NCI-H748 treated with DMSO at 0.1 percent for 48 hours (cell line): ENCODE data around the gene ACTG2.

Experiments used
- DNase-seq: peaks from one replicate; lab custom pipeline; 2025; lab: John Stamatoyannopoulos, UW

Gene ACTG2

DNA sequence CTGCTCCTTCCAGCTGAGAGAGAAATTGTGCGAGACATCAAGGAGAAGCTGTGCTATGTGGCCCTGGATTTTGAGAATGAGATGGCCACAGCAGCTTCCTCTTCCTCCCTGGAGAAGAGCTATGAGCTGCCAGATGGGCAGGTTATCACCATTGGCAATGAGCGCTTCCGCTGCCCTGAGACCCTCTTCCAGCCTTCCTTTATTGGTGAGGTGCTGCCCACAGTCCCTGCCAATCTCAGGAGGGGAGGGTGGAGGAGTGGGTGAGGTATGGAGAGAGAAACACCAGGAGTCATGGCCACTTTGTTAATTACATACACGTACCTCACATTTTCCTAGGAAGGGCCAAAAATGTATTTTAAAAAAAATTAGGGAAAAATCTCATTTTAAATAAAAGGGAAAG, 21.9 kb downstream of the ACTG2 start:
- DNase-seq = no peak

DNA sequence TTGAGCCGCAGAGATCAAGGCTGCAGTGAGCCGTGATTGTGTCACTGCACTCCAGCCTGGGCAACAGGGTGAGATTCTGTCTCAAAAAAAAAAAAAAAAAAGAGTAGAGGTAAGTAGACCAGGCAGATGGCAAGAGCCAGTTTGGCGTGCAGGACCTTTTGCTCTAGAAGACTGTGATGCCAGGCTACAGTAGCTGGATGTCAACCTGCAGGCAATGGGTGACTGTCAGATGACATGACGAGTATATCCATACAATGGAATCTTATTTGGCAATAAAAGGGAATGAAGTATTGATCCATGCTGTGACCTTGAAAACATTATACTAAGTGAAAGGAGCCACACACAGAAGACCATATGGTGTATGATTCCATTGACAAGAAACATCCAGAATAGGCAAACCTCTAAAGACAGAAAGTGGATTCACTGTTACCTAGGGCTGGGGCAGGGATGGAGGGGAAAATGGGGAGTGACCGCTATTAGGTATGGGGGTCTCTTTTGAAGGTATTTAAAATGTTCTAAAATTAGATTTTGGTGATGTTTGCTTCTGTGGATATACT, 22.7 kb downstream of the ACTG2 start:
- DNase-seq = no peak

- no peak for DNase-seq
Measured at GRCh38 chr2:73916666-73917065, 23.9 kb downstream of the ACTG2 start.

DNA sequence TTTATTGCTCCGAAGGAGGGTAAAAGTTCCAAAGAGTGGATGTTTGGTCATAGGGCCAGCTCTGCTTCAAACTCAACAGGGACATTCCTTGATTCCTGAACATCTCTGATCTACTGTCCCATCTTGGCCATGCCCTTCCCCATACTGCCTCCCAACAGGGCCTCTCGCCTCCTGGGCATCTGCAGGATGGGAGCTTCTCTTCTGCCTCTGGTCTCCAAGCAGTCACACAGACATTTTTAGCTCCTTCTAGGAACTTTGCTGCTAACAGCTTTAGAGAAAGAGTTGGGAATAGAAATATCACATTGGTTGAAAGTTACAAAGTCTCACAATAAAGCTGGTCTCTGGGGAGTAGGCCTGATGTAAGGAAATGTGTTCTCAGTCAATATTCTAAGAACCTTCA, 24.5 kb downstream of the ACTG2 start:
- DNase-seq = no peak

- no peak for DNase-seq
Measured at GRCh38 chr2:73917696-73918207, 24.9 kb downstream of the ACTG2 start.

DNA sequence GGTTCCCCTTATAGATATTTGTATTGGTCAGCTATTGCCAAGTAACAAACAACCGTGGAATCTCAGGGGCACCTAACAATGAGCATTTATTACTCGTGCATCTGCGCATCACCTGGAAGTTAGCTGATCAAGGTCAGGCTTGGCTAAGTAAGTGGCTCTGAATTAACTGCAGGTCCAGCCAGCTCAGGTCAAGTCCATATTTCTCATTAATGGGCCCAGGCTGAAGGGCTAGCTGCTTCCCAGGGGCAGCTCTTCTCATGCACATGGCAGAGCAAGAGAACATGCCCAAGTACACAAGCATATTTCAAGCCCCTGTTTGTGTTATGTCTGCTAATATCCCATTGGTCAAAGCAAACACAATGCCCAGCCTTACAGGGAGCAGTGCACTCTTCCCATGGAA, 26.0 kb downstream of the ACTG2 start:
- no peak for DNase-seq

GRCh38 chr2:73919596-73920228, 26.9 kb downstream of the ACTG2 start:
- DNase-seq = no peak

- no peak for DNase-seq
Measured at GRCh38 chr2:73920577-73921545, 28.1 kb downstream of the ACTG2 start.

DNA sequence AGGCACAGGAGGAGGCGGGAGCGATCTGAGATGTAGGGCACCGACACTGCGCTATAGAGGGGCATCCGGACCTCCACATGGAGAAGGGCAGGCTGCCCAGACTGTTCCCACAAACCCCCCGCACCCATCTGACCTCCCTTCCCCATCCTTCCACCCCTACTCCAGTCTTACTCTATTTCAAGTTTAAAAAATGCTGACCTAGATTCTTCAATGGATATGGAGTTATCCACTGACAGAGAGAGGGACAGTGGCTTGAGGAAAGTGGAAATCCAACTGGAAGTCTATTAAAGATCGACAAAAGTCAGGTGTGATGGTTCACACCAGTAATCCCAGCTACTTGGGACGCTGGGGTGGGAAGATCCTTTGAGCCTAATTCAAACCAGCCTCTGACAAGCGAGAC, 28.8 kb downstream of the ACTG2 start:
- no peak for DNase-seq

GRCh38 chr2:73922681-73923080, 29.9 kb downstream of the ACTG2 start:
- no peak for DNase-seq

GRCh38 chr2:73925033-73925704, 32.4 kb downstream of the ACTG2 start:
- DNase-seq = no peak

- peak; percentile 54 for DNase-seq
Measured at GRCh38 chr2:73925853-73926492, 33.2 kb downstream of the ACTG2 start.

- DNase-seq = peak; percentile 86
Measured at GRCh38 chr2:73926493-73927327, 33.9 kb downstream of the ACTG2 start, which contains the start of gene DGUOK. Gene DGUOK, plus strand, starts transcription at chr2:73926880. Its CDS starts 31 bp downstream, at chr2:73926911.

GRCh38 chr2:73927344-73927743, 34.5 kb downstream of the ACTG2 start:
- DNase-seq = no peak

GRCh38 chr2:73928963-73929347, 36.1 kb downstream of the ACTG2 start:
- DNase-seq = no peak

DNA sequence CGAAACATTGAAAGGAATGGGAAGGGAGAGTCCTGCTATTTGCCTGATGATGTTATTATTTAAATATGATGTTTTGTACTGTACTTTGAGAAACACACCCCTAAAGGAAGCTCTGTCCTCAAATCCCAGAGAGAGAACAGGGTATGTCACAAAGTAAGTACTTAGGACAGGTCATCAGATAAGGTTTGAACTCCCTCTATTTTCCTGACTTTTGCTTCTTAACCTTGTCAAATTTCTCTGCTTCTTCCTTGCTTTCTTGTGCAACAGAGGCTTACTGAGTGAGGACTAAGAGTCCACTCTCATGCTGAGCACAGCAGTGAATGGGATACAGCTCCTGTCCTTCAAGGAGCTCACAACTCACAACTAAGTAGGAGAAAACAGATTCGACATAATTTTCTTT, 37.6 kb downstream of the ACTG2 start:
- no peak for DNase-seq

GRCh38 chr2:73931531-73932500, 39.0 kb downstream of the ACTG2 start:
- no peak for DNase-seq

DNA sequence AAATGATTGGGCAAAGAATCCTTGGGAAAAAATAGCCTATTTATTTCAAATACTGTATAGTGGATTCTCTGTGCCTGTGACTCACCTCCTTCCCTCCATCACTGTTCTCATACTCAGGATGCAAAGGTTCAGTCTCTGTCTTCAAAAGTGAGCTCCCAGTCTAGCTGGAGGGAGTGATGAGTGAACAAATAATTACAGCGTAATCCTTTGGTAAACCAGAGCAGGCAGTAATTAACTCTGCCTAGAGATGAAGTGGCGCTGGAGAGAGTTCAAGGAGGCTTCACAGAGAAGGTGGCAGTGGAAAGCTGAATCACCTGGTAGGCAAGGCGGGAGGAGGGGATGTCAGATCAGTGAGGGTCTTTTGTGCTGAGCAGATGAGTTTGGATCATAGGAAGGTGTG, 40.4 kb downstream of the ACTG2 start:
- DNase-seq = no peak

GRCh38 chr2:73935641-73936040, 42.8 kb downstream of the ACTG2 start:
- DNase-seq = no peak
